HL-60 (cell line): ENCODE measurements around the gene RPGRIP1.

Experiments
- DNase-seq, 2 experiments: peaks; one replicate each; pipeline ENCODE4 v3.0.0-alpha.2; 2010 to 2020; ENCODE audit warnings: low read depth in 1 of 2, low spot score in 1 of 2
- H3K27ac ChIP-seq: fragments of 250-450 bp; sonication (Bioruptor Pico); replicated peaks from 2 replicates; pipeline ENCODE4 v1.5.1; 2020; ENCODE audit warnings: mild to moderate bottlenecking, moderate library complexity
- H3K27me3 ChIP-seq: fragments of 250-450 bp; sonication (Bioruptor Pico); 2 replicates; pipeline ENCODE4 v1.5.1; 2021; ENCODE audit warnings: mild to moderate bottlenecking, moderate library complexity; ENCODE audit not compliant: insufficient read depth, poor library complexity, severe bottlenecking
- H3K4me3 ChIP-seq: replicated peaks from 2 replicates; pipeline ENCODE4 v1.5.1; 2011; ENCODE audit warnings: mild to moderate bottlenecking, control low read depth, low read length; ENCODE audit not compliant: insufficient read depth
- GABPA ChIP-seq: IDR thresholded peaks from 2 replicates; pipeline ENCODE4 v1.6.1; 2012; ENCODE audit warnings: low read depth
- POLR2AphosphoS5 ChIP-seq: IDR thresholded peaks from 2 replicates; pipeline ENCODE4 v1.6.1; 2012; ENCODE audit warnings: low read depth
- SPI1 ChIP-seq: IDR thresholded peaks from 2 replicates; pipeline ENCODE4 v1.6.1; 2012; ENCODE audit warnings: low read depth, mild to moderate bottlenecking, borderline replicate concordance
- TF ChIP-seq, protein P1 (sequence below): IDR thresholded peaks from one replicate; pipeline ENCODE4 v1.5.1; 2011; ENCODE audit warnings: low read length, control low read depth, inconsistent platforms; ENCODE audit not compliant: insufficient read depth
- TF ChIP-seq, protein P2 (sequence below): IDR thresholded peaks from 2 replicates; pipeline ENCODE4 v1.6.1; 2012; ENCODE audit warnings: low read depth; ENCODE audit not compliant: insufficient replicate concordance

Gene RPGRIP1

DNA sequence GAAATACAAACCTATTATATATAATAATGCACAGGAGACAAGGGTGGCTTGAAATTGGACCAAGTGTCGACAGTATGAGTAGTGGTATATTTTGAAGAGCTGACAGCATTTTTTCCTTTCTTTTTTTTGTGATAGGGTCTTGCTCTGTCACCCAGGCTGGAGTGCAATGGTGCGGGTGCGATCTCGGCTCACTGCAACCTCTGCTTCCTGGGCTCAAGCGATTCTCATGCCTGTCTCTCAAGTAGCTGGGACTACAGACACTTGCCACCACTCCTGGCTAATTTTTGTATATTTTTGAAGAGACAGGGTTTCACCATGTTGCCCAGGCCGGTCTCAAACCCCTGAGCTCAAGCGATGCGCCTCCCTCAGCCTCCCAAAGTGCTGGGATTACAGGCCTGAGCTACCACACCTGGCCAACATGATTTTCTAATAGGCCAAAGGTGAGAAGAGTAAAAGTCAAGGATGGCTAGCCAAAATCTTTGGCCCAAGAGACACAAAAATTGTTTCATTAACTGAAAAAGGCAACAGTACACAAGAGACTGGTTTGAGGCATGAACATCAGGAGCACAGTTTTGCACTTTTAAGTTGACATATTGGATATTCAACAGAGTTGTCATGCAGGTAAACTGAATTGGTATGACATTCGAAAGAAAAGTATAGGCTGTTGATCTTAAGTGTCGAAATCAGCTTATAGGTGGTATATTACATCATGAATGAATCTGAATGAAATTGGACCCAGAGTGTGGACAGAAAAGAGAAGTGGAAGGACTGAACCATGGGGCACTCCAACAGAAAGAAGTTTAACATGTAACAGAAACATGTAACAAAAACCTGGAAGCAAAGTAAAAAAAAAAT is 23.1 kb upstream of the RPGRIP1 start:
- peak overlapping the region; percentile 25 for H3K27ac ChIP-seq
- peak in 1 of 2 experiments; percentile 18 for DNase-seq

DNA sequence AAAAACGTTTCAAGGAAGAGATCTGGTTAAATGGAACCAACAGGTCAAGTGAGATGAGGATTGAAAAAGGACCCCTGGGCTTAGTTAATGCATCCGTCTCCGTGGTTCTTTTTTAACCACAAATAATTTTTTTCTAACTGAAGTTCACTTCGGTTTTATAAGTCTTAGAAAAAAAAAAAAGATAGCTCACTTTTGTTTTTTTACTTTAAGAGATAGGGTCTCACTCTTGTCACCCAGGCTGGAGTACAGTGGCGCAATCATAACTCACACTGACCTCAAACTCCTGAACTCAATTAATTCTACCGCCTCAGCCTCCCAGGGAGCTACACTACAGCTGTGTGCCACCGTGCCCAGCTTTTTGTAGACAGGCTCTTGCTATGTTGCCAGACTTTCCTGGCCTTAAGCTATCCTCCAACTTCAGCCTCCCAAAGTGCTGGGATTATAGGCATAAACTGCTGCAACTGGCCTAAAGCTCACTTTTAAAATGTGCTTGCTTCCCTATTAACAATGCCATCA is 22.4 kb upstream of the RPGRIP1 start:
- TF ChIP-seq, protein P1, sequence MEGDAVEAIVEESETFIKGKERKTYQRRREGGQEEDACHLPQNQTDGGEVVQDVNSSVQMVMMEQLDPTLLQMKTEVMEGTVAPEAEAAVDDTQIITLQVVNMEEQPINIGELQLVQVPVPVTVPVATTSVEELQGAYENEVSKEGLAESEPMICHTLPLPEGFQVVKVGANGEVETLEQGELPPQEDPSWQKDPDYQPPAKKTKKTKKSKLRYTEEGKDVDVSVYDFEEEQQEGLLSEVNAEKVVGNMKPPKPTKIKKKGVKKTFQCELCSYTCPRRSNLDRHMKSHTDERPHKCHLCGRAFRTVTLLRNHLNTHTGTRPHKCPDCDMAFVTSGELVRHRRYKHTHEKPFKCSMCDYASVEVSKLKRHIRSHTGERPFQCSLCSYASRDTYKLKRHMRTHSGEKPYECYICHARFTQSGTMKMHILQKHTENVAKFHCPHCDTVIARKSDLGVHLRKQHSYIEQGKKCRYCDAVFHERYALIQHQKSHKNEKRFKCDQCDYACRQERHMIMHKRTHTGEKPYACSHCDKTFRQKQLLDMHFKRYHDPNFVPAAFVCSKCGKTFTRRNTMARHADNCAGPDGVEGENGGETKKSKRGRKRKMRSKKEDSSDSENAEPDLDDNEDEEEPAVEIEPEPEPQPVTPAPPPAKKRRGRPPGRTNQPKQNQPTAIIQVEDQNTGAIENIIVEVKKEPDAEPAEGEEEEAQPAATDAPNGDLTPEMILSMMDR, result no peak
- TF ChIP-seq POLR2AphosphoS5, result peak; percentile 26; the same call in 1 of the 2 replicates
- peak overlapping the region; percentile 25 for H3K27ac ChIP-seq
- no peaks in the 10 kb centered on the region for H3K27me3 ChIP-seq
- peak in 1 of 2 experiments; percentile 40 for DNase-seq
- no peak overlapping the region for H3K4me3 ChIP-seq

More for the DNA sequence above, 23.1 kb upstream of the RPGRIP1 start:
- Histone ChIP-seq H3K27me3 (no peaks in the 10 kb centered on the region), H3K4me3 (no peak overlapping the region)
- no peak for TF ChIP-seq GABPA
- TF ChIP-seq SPI1, result peak; percentile 81; the same call in 1 of the 2 replicates
- TF ChIP-seq, protein P2, sequence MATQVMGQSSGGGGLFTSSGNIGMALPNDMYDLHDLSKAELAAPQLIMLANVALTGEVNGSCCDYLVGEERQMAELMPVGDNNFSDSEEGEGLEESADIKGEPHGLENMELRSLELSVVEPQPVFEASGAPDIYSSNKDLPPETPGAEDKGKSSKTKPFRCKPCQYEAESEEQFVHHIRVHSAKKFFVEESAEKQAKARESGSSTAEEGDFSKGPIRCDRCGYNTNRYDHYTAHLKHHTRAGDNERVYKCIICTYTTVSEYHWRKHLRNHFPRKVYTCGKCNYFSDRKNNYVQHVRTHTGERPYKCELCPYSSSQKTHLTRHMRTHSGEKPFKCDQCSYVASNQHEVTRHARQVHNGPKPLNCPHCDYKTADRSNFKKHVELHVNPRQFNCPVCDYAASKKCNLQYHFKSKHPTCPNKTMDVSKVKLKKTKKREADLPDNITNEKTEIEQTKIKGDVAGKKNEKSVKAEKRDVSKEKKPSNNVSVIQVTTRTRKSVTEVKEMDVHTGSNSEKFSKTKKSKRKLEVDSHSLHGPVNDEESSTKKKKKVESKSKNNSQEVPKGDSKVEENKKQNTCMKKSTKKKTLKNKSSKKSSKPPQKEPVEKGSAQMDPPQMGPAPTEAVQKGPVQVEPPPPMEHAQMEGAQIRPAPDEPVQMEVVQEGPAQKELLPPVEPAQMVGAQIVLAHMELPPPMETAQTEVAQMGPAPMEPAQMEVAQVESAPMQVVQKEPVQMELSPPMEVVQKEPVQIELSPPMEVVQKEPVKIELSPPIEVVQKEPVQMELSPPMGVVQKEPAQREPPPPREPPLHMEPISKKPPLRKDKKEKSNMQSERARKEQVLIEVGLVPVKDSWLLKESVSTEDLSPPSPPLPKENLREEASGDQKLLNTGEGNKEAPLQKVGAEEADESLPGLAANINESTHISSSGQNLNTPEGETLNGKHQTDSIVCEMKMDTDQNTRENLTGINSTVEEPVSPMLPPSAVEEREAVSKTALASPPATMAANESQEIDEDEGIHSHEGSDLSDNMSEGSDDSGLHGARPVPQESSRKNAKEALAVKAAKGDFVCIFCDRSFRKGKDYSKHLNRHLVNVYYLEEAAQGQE, result no peak

DNA sequence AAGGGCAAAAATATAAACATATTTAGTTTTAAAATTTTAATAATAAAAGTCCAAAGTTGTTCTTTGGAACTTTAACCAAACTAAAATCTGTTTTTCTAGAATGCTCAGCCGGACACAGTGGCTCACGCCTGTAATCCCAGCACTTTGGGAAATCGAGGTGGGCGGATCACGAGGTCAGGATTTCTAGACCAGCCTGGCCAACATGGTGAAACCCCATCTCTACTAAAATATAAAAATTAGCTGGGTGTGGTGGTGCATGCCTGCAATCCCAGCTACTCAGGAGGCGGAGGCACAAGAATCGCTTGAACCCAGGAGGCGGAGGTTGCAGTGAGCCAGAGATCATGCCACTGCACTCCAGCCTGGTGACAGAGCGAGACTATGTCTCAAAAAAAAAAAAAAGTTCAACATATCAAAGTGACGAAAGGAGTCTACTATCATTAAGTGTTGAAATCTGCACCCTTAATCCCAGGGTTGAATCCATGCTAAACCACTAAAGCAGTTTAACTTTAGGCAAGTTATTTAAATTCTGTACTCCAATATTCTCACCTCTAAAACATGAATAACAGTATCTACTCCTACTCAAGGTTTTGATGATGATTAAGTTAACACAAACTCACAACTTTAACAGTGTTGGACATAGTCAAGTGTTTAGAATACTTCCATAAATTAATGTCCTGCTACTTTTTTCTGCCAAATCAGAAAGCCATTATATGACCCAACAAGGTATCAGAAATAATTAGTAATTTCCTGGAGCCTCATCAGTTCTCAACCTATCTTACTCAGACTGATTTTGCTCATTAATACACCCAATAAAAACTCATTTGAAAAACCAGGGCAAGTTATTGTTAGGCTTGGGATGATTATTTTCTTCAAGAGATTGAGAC is 21.6 kb upstream of the RPGRIP1 start:
- DNase-seq, result no peak
- no peaks in the 10 kb centered on the region for H3K27me3 ChIP-seq
- H3K27ac ChIP-seq, result peak overlapping the region; percentile 25; the same call in 1 of the 2 replicates
- no peak overlapping the region for H3K4me3 ChIP-seq
- TF ChIP-seq GABPA (no peak), POLR2AphosphoS5 (no peak), SPI1 (no peak)
- TF ChIP-seq, protein P1, result no peak
- TF ChIP-seq, protein P2, result no peak
